Measurements from ENCODE around the gene KREMEN1. TPM values are rescaled to one million over a fixed set of nuclear protein-coding genes. Genes with fewer than 3 reads are reported as not detected.

KREMEN1 gene
- total and polyA plus RNA-seq, 10 of the 15 experiments (the other 5 are each of a cell fraction or from before 2014, with no cell fraction given) = 0.10 to 2.5 (median 0.20) TPM; not detected in 1

DNA sequence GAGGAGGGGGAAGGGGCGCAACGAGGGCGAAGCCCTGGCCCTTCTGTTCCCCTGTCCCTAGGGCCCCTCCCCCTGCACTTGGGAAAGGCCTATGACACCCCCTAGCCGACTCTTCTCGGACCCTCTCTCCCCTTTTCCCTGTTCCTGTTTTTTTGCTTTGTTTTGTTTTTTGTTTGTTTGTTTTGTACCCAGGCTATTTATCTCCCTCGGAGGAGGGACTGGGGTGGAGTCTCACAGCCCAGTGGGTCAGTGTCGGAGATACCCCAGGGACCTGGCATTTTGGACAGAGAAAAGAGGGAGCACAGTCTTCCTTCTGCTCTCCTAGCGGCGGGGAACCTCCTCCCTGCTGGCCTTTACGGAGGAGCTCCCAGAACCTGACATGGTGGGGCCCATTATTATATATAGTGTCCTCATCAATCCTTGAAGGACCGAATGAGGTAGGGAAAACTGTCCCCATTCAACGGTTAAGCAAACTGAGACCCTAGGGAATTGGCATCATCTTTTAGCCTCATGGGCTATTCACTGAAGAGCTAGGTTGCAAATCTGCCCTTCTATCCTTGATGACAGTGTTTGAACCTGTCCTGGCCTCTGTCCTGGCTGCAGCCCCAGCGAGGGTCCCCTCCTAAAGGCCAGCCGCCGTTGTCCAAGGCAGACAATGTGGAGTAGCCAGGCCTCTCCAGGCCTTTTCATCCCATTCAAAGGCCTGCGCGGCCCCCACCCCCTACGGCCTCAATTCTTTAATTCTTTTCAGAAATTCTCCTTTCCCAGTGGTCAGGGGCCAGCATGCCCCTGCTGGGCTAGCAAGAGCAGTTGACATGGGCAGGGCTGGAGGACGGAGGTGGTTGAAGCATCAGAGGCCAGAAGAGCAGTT is 133.8 kb downstream of the KREMEN1 start (continued):
- TF ChIP-seq RUNX3 (IDR thresholded peaks at IDR 0.05; ENCODE audit: low read length) = no peak
- TF ChIP-seq CBFB (IDR thresholded peaks at IDR 0.05; ENCODE audit: low read depth) = no peak
- no peak for TF ChIP-seq TCF12 (IDR thresholded peaks at IDR 0.05; ENCODE audit: low read depth, low read length)
- TF ChIP-seq GATAD2B (conservative IDR thresholded peaks at IDR 0.05; ENCODE audit: low read depth) = no peak
- no peak for TF ChIP-seq ATF7 (IDR thresholded peaks at IDR 0.05; ENCODE audit: low read depth)

DNA sequence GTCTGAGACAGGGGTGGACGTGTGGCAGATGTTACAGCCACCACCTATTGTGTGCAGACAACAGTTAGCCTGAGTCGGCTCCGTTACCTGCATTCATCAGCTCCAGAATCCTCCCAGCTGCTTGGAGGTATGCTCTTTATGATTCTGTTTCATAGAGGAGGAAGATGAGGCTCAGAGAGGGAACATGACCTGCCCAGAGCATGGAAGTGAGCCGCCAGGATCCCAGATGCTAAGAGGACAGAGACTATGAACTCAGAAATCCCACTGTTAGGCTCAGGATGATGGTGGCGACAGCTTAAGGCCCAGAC is 134.4 kb downstream of the KREMEN1 start:
- in situ Hi-C loops (cut with MboI) = no loop called here

More for the DNA sequence above, 134.4 kb downstream of the KREMEN1 start:
- ChIA-PET RAD21 (ENCODE audit: unreplicated experiment) (interaction anchor here (1.4 to 10.8 kb wide), 3 partner anchors 38 to 135 kb away, joined by 3 to 153 read pairs (median 26); partner anchors contain the start of gene KREMEN1), CTCF (interaction anchor here (1.1 to 2.6 kb wide), 3 partner anchors 10 to 51 kb away, joined by 4 to 8 read pairs (median 7); no protein-coding TSS in a partner anchor), POLR2A (interaction anchor here (15.3 kb wide), 1 partner anchor 41 kb away, joined by 239 read pairs; no protein-coding TSS in a partner anchor), SMC1A (ENCODE audit: uncharacterized antibody, unreplicated experiment) (interaction anchor here (0.6 to 16.1 kb wide), 7 partner anchors 11 to 340 kb away, joined by 3 to 165 read pairs (median 4); no protein-coding TSS in a partner anchor)
- H3K9ac ChIP-seq (ENCODE audit: control insufficient read depth, insufficient read depth, low read length) = peak overlapping the region; percentile 71; the same call in 1 of the 2 replicates
- H3K27me3 ChIP-seq (replicated peaks in 1 of 2; ENCODE audit: control insufficient read depth in 2 of 2, insufficient read depth in 2 of 2, low read length in 1 of 2) = no peaks in the 10 kb centered on the region; a peak in 1 of 4 replicates
- TSS peak; percentile 33 for BruUV-seq (replicated peaks)
- FAIRE-seq (no peak), DNase-seq (ENCODE audit: low read depth, low spot score) (no peak), ATAC-seq (no peak)
- 87% methylated on average over 5 of the region's 5 CpGs for WGBS (ENCODE audit: insufficient coverage, insufficient replicate concordance, low lambda C conversion rate, missing lambda C conversion rate)
- peaks cover 47% of the 10 kb centered on the region for H3K4me1 ChIP-seq (ENCODE audit: control insufficient read depth, insufficient read depth, low read length)
- H3K79me2 ChIP-seq (ENCODE audit: control insufficient read depth, insufficient read depth, low read length) = peaks cover 50% of the 10 kb centered on the region
- peak; percentile 74; the same call in 1 of the 2 replicates for TF ChIP-seq WRNIP1 (IDR thresholded peaks at IDR 0.05; ENCODE audit: borderline replicate concordance, low read depth, low read length)
- 0 out of 2 replicates have a peak, but pooled peaks have one; percentile 24 for TF ChIP-seq HDGF (IDR thresholded peaks at IDR 0.05)
- TF ChIP-seq ZNF622 (IDR thresholded peaks at IDR 0.05) = no peak
- H4K20me1 ChIP-seq (ENCODE audit: control insufficient read depth, insufficient read depth) = no peaks in the 10 kb centered on the region
- H3K4me3 ChIP-seq = peak overlapping the region; percentile 65; the same call in 1 of the 2 replicates
- H3K9me3 ChIP-seq (replicated peaks; ENCODE audit: control insufficient read depth, insufficient read depth, low read length) = no peaks in the 10 kb centered on the region
- intact Hi-C loops (cut with micrococcal nuclease; ENCODE audit: unreplicated experiment) = no loop called here
- peak overlapping the region; percentile 71 for H3K4me2 ChIP-seq (ENCODE audit: control insufficient read depth, insufficient read depth)
- H3K36me3 ChIP-seq (ENCODE audit: control insufficient read depth in 2 of 2, insufficient read depth in 2 of 2, low read length in 1 of 2) = no peaks in the 10 kb centered on the region; a peak in 2 of 4 replicates
- peak overlapping the region; percentile 66; the same call in 1 of the 2 replicates for H3K27ac ChIP-seq (ENCODE audit: control insufficient read depth, insufficient read depth)
- H2AFZ ChIP-seq (ENCODE audit: control insufficient read depth, low read depth, low read length) = no peak overlapping the region
